NCI-H1930 (cell line): ENCODE measurements around the gene RAB36.

Experiments used
- DNase-seq, 2 experiments: peaks; one replicate each; lab custom pipeline; 2025; lab: John Stamatoyannopoulos, UW

Gene RAB36, protein sequence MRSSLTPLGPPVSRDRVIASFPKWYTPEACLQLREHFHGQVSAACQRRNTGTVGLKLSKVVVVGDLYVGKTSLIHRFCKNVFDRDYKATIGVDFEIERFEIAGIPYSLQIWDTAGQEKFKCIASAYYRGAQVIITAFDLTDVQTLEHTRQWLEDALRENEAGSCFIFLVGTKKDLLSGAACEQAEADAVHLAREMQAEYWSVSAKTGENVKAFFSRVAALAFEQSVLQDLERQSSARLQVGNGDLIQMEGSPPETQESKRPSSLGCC

DNA sequence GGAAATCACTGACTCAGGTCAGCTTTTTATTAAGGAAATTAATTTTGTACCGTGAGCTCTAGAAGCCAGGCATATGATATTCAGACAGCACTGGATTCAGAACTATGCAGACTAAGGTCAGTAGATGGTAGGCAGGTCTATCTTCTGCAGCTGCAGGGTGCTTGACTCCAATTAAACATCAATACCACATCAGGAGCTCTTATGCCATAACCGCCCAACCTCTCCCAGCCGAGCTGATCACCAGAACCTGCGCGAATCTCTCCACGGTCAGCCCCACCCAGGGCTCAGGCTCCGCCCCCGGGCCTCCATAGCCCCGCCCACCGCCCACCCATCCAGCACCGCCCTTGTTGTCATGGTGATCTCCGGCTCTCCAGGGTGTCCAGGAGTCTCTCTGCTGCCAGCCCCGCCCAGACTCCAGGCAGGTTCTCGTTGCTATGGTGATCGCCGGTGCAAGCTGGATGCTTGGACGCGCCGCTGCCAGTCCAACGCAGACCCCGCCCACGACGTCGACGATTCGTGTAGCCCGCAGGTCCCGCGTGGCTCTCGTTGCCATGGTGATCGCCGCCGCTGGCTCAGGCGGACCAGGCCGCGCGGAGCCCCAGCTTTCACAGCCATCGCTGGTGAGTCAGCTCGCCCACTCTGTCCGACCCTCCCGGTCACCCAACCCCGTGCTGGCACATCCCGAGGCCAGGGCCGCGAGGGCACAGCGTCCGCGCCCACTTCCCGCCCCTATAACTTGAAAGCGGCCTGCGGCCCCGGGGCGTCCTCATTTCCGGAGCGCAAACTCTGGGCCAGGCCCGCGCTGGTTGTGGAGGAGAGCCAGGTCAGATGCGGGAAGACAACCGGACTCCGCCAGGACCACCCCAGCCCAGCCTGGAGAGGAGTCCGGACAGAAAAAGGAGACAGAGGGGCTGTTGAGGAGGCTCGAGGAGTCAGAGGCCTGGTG is at the start of gene RAB36:
TSS of gene RAB36 (plus strand) at position 546 of the 946 bp plus-strand sequence. CDS start 1,140 bp downstream, outside the sequence.
- DNase-seq, result peak; percentile 99

DNA sequence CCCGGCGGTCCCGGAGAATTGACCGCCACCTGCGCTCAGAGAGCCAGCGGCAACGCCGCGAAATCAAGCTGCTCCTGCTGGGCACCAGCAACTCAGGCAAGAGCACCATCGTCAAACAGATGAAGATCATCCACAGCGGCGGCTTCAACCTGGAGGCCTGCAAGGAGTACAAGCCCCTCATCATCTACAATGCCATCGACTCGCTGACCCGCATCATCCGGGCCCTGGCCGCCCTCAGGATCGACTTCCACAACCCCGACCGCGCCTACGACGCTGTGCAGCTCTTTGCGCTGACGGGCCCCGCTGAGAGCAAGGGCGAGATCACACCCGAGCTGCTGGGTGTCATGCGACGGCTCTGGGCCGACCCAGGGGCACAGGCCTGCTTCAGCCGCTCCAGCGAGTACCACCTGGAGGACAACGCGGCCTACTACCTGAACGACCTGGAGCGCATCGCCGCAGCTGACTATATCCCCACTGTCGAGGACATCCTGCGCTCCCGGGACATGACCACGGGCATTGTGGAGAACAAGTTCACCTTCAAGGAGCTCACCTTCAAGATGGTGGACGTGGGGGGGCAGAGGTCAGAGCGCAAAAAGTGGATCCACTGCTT is 49.4 kb upstream of the RAB36 start:
- no peak for DNase-seq

DNA sequence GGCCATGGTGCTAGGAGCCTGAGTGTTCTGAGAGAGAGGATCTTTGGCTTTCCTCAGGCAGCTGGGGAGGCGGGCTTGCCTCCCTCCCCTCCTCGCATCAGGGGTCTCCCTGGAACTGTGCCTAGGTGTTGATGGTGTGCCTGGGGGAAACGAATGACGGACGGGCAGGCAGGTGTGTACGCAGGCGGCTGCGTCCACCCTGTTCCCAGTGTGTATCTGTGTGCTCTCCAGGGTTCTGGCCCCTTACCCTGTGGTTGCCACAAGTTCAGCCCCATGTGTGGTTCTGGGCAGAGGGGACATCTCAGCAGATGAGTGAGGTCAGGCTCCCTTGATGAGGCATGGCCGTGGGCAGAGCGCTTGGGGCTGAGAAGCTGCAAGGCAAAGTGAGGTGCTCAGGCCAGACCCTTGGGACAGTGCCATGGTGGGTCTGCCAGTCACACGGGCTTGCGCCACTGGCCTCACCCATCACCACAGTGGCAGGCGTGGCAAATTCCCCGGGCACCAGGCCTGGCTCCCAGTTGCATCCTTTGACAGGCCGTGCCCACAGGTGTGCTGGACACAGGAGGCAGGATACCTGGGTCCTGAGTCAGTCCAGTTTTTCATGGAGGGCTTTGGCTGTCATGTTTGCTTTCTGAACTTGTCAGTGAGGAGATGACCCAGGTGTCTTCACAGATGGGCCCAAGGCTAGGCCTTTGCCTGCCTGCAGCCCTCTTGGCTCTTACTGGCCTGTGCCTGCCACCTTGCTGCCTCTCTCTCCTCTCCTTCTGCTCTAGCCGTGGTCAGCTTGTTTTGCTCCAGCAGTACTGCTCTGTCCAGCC is 47.7 kb upstream of the RAB36 start:
- DNase-seq, result no peak

DNA sequence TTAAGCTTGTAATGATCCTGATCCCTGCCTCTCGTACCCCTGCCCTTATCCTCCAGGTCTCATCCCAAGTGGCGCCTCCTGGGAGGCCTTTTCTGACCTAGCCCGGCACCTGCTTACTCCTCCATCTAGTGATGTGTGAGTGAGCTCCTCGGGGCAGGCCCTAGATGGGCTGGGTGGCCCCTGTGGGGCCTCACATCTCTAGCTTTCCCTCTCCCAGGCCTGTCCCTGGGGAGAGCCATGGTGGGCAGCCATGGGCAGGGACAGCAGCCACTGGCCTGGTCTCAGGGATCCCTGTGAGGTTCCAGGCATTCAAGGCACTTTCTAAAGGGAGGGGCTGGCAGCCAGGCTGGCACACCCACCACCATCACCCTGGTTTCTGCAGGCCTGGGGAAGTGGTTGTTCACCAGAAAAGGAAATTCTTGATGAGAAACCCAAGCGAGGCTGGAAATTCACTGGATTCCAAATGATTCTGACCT is 47.0 kb upstream of the RAB36 start:
- no peak for DNase-seq

DNA sequence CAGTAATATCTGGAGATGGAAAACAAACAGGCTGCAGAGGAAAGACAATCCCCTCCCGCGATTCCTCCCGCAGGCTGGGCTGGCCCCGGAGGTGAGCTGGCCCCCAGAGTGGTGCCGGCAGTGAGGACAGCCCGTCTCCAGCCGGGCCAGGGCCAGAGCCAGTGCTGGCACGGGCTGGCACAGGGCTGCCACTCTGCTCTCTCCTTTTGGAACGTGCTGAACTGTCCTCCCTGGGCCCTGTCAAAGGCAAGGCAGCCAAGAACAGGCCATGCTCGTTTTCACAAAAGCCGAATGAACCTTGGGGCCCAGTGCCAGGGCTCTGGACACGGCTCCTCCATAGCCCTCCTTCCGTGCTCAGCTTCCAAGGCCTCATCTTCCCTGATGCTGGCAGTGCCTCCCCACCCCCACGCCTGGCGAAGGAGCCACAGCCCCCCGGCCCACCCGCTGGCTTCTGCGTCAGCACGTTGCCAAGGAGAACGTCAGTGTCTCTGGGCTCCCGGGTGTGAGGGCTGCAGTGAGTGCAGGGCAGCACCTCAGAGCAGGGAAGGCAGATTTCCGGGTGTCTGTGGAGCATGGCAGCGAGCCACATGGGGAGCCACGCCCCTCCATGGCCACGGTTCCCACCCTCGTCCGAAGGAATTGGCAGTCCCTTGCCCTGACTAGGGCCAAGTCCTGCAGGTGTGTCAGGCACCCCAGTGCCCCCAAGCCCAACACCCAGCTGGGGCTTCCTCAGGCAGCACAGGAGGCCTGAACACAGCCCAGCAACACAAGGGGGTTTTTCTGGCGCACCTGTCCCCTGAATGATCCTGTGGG is 46.4 kb upstream of the RAB36 start:
- DNase-seq, result no peak

DNA sequence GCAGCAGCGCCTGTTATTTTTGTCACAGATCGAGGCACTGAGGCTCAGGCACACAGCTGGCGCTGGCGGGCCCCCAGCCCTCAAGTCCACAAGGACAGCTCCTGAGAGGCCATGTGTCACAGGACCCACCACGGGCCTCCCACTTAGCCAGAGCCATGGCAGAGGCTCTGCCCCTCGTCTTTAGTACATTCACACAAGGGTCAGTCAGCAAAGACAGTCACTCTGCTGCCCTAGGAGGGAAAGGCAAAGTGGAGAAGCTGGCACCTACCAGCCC is 45.8 kb upstream of the RAB36 start:
- no peak for DNase-seq

DNA sequence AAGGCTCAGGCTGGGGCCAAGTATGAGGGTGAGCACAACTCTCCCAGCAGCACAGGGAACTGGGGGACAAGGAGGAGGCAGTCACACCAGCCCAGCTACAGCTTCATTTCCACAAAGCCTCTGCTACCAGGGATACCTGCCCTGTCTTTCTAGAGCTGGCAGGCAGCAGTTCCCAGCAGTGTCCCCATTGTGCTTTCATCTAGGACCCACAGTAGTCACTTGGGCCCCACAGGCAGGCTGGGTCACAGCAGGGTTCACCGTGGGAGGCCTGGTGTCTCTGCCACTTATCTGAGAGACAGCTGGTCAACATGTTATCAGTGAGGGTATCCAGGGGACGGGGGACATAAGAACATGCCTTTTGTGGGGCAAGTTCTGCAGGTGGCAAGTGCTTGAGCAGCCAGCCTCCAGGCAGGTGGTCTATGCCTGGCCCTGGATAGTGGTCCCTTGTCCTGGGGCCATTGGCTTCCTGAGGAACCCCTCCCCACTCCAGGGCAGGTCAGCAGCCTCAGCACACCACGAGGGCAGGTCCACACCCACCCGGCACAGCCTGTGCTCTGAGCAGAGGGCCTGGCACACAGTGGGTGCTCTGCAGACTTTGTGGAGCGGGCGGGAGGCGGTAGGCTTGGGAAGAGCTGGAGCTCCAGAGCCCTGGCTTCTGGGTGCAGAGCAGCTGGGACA is 45.0 kb upstream of the RAB36 start:
- DNase-seq, result no peak

DNA sequence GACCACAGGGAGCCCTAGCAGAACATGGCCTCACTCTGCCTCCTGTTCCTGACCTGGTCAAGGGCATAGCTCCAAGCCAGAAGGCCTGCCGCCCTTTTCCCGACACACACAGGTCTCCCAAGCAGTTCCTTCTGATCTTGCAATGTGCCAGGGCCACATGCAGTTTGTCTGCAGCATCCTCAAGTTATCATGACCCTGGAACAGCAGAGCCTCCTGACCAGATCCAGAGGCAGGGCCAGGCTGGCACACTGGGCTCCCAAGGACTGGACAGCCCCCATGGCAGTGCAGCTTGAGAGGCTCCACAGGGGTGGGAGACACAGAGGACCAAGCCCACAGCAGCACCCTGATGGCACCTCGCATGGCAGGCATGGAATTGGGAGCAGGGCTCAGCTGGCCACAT is 43.8 kb upstream of the RAB36 start:
- DNase-seq, result no peak

DNA sequence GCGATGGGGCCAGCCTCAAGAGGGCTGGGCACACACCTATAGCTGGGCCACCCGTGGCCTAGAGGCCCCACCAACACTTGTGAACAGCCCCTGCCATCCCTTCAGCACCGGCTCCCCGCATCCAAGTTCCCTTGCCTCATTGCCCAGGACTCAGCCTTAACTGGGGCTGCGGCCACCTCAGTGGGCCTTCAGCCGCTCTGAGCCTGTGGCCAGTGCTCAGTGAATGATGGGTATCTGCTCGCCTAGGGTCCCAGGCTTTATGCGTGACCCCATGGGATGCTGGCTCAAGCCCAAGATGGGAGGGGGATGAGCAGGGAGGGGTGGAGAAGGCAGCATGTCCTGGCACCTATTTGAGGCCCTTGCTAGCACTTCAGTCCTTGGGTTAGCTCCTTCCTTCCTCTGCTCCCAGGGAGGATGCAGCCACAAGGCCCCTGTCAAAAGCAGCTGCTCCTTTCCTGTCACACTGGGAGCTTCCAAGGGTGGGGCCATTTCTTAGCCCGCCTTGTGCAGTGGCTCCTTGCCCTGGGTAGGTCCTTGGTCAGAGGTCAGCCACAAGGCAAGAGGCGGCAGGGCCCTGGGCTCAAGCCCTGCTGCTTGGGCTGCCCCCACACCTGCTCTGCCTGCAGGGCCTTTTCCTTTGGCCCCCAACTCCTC is 43.1 kb upstream of the RAB36 start:
- no peak for DNase-seq

DNA sequence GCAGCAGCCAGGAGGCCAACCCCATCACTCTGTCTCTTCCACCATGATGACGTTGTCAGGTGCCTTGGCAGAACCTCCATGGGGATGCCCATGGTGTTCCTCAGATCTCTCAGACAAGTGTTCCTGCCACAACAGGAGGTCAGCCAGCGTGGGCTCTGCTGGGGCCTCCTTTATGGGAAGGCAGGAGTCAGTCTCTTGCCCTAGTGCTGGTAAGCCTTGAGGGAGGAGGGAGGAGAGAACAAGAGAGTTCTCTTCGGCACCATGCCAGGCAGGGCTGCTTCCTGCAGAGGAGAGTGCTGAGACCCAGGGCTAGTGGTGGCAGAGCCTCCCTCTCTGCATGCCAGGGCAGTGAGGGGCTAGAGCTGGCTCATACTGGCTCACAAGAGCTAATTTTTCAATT is 42.5 kb upstream of the RAB36 start:
- DNase-seq, result no peak

DNA sequence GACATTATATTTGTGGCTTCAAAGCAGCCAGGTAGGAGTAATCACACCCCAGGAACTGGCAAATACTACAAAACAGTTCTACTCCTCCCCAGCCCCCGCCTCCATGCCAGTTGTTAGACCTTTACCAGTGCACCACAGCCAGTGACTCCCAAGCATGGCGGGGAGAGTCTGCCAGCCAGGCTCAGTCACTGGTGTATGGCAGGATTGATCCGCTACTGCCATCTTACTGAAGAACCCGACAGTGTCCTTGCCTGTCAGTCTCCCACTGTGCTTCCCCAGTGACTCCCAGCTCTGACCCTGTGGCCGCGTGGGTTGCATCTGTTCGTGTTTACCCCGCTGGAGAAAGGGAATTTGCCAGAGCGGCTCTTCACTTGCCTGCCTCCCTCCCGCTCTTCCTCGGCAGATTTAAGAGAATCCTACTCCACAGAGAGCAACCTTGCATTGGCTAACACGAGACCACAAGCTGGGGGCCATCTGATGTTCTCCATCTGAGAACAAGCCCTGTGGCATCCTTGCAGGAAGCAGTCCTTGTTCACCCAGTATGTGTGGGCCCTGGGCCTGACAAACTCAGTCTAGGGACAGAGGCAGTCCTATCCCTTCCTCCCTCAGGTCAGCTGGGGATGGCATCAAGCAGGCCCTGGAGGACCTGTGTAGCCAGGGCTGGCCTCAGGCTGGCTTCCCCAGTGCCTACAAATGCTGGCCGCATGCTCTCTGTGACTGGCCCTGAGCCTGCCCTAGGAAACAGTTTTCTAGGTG is 41.9 kb upstream of the RAB36 start:
- no peak for DNase-seq

DNA sequence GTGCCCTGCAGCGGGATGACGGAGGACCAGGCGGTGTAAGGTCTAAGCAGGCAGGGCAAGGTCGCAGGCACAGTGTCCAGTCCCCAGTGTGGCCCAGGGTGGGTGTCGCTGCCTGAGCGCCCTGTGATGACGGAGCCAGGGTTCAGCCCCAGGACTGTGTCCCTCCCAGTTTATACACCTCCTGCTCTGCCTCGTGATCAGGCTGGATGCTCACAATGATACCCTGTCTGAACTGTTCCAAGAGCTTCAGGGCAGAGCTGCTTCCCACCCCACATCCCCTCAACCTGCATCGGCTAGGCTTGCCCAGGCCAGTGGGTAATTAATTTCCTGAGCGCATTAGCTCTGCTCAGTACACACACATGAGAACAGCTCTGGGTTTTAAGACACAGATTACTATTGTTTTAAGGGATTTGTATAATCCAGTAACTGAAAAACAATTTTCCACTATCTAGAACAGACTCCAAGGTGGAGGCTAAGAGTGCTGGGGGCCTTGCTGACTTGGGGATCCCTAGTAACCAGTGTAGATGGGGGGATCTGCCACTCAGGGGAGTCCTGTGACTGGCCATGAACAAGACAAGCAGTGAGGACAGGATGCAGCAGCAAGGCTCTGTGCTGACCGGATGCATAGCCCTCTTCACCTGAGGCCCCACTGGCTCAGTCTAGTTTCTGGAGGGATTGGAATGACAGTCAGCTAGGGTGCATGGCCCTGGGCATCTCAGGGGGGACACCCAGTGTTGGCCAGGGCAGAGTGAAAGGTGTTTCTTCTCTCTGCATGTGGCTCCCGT is 40.9 kb upstream of the RAB36 start:
- DNase-seq, result no peak

DNA sequence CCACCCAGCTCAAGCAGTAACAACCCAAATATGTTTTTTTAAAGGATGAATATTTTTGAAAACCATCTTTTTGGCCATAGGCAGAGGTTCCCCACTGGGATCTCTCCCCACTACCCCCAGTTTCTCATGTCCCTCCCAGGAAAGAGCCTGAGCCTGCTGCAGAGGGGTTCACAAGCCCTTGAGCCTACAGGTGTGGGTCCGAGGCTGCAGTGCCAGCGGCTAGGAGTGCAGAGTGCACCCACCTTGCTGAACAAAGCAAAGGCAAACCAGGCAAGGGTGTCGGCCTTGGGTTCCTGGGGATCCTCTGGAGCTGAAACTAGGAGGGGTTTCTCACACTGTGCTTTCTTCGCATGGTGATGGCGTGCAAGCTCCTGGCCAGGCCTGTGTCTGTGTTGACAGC is 40.0 kb upstream of the RAB36 start:
- no peak for DNase-seq

DNA sequence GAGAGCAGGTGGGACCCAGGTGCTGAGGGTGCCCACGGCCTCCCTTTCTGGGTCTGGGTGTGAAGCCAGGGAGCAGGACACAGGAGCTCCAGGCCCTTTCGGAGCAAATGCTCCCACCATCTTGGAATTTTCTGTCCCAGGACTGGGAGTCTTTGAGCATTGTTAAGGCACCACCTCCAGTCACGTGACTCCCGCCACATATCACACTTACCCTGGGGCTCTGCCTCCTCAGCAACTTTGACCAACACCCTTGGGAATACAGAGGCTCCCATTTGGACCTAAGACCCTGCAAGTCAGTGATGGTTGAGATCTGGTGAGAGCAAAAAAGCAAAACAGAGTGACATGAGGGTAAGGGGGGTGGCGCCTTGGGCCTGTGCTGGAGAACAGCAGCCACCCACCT is 39.4 kb upstream of the RAB36 start:
- DNase-seq, result no peak

DNA sequence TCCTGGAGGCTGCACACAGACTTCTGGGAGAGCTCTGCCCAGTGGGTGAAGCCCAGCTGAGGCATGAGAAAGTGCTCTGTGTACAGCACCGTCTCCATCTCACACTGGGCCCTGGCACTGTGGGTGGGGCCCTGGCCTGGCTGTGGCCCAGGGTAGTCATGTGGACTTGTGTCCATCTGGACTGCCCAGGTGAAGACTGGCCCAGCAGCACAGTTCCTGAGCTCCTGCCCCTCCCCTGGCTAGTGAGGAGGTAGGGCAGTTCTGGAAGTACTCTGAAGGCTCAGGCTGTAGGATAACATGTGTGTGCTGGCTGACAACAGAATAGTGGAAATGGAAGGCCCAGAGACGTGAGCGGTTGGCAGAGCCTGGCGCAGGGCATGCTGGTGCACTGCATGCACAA is 38.9 kb upstream of the RAB36 start:
- DNase-seq, result no peak

DNA sequence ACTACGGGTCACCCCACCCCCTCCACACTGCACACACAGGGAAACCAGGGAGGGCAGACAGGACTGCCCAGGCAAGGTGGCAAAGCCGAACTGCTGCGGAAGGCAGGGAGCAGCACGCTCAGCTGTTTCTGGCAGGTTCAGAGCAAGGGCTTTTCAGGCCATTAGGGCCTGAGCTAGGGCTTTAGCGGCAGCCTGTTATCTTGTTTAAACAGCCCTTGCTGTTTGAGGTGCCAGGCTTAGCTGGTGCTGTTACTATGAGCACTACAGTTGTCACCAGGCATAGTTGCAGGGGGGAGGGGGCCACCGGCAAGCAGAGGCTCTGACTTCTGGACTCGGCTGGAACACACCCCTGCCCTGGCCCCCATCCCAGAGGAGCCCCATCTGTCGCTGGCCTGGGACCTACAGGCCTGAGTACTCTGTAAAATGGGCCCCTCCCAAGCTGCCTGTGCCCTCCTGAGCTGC is 38.3 kb upstream of the RAB36 start:
- no peak for DNase-seq

DNA sequence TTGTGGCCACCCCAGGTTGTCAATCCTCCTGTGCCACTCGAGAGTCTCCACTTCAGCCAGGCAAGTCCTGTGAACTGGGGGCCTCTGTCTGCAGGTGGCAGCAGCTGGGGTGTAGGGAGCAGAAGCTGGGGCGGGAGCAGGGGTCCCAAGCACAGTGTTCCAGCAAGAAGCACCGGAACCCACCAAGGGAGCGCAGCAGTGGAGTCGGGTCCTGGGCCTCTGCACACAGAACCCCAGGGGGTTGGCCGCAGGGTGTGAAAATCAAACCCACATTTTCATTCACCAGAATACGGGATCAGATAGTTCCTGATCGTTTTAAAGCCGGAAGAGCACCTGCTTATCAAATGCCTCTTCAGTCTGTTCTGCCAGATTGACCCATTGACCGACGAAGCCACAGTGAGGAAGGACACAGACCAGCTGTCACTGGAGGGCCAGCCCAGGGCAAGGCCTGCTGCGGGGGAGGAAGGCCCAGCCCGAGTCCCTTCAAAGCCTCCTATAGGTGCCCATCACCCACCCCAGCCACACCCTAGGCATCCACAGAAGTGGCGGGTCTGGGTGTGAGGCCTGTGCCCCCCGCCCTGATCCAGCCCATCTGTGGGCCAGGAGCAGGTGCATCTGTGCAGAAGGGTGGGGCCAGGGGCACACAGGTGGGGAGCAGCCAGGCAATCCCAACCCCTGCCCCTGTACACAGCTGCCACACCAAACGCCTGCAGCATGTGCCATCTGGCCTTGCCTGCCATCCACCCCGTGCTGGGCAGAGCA is 37.6 kb upstream of the RAB36 start:
- DNase-seq, result no peak
